SK-N-SH (cell line): ENCODE data around the gene TUBA4A. TPM values are rescaled to one million over a fixed set of nuclear protein-coding genes. Genes with fewer than 3 reads are reported as not detected.

Experiments
- CTCF ChIA-PET: fragments of 300-600, 350-600 bp; formaldehyde crosslinking; extraction: SDS; loops from one replicate; lab custom pipeline; 2021; lab: Yijun Ruan, JAX
- POLR2A ChIA-PET: fragments of 350-600 bp; sonication (Branson Sonifier 250); formaldehyde crosslinking; extraction: SDS; loops from one replicate; lab custom pipeline; 2020; ENCODE audit warnings: antibody characterized with exemption, inconsistent platforms; lab: Yijun Ruan, JAX
- DNase-seq: peaks from one replicate; pipeline ENCODE4 v3.0.0; 2012
- H2AFZ ChIP-seq: fragments of 200-600 bp; sonication (generic); 2 replicates; pipeline ENCODE4 v1.8.1; 2016; ENCODE audit warnings: antibody characterized with exemption, mild to moderate bottlenecking, low read depth
- H3F3A ChIP-seq: fragments of 200-600 bp; sonication (generic); replicated peaks from 2 replicates; pipeline ENCODE3; 2016; ENCODE audit warnings: antibody characterized with exemption, mild to moderate bottlenecking; ENCODE audit not compliant: insufficient read depth
- H3K27ac ChIP-seq, 2 experiments: fragments of 200-500 bp in 1 of 2; fragments of 200-600 bp in 1 of 2; sonication (Bioruptor generic) in 1 of 2; sonication (generic), shearing (Covaris generic) in 1 of 2; 2 replicates each; pipeline versions ENCODE4 v1.5.1 to v1.6.1; 2014 to 2016; ENCODE audit warnings: low read depth in 2 of 2, inconsistent platforms in 1 of 2, low read length in 1 of 2, mild to moderate bottlenecking in 1 of 2, mixed read lengths in 1 of 2
- H3K27me3 ChIP-seq: fragments of 200-600 bp; sonication (generic), shearing (Covaris generic); 2 replicates; pipeline ENCODE4 v1.6.1; 2016; ENCODE audit warnings: mixed run types; ENCODE audit not compliant: insufficient read depth
- H3K36me3 ChIP-seq, 2 experiments: fragments of 200-500 bp in 1 of 2; fragments of 200-600 bp in 1 of 2; sonication (Bioruptor generic) in 1 of 2; sonication (generic) in 1 of 2; replicated peaks in 1 of 2; 2 replicates each; pipeline versions ENCODE3 to v1.5.1; 2014 to 2016; ENCODE audit warnings: low read length in 1 of 2, mild to moderate bottlenecking in 1 of 2; ENCODE audit not compliant: insufficient read depth in 2 of 2, control insufficient read depth in 1 of 2
- H3K4me1 ChIP-seq, 2 experiments: fragments of 200-500 bp in 1 of 2; fragments of 200-600 bp in 1 of 2; sonication (Bioruptor generic) in 1 of 2; sonication (generic), shearing (Covaris generic) in 1 of 2; 2 replicates each; pipeline versions ENCODE4 v1.5.1 to v1.6.1; 2014 to 2016; ENCODE audit warnings: low read depth in 1 of 2, low read length in 1 of 2, mixed run types in 1 of 2; ENCODE audit not compliant: insufficient read depth in 2 of 2, control insufficient read depth in 1 of 2
- H3K4me2 ChIP-seq: fragments of 200-600 bp; sonication (generic), shearing (Covaris generic); 2 replicates; pipeline ENCODE4 v1.6.1; 2017; ENCODE audit warnings: mixed run types
- H3K4me3 ChIP-seq, 2 experiments: fragments of 200-500 bp in 1 of 2; fragments of 200-600 bp in 1 of 2; sonication (Bioruptor generic) in 1 of 2; sonication (generic), shearing (Covaris generic) in 1 of 2; 2 replicates each; pipeline versions ENCODE4 v1.5.1 to v1.8.1; 2014 to 2016; ENCODE audit warnings: low read depth in 2 of 2, inconsistent platforms in 1 of 2, low read length in 1 of 2, mild to moderate bottlenecking in 1 of 2, mixed read lengths in 1 of 2, moderate library complexity in 1 of 2
- H3K79me2 ChIP-seq: fragments of 200-600 bp; sonication (generic); 2 replicates; pipeline ENCODE4 v1.8.1; 2017; ENCODE audit warnings: mild to moderate bottlenecking; ENCODE audit not compliant: insufficient read depth
- H3K9ac ChIP-seq: fragments of 200-600 bp; sonication (generic); 2 replicates; pipeline ENCODE4 v1.6.1; 2017; ENCODE audit warnings: mixed run types
- H3K9me2 ChIP-seq: fragments of 200-600 bp; sonication (generic); 2 replicates; pipeline ENCODE4 v1.6.1; 2017; ENCODE audit warnings: mixed run types
- H3K9me3 ChIP-seq: fragments of 200-600 bp; sonication (generic); 2 replicates; pipeline ENCODE4 v1.6.1; 2017; ENCODE audit warnings: mixed run types, mild to moderate bottlenecking, moderate library complexity
- H4K20me1 ChIP-seq: fragments of 200-600 bp; sonication (generic); 2 replicates; pipeline ENCODE4 v1.6.1; 2017; ENCODE audit warnings: mild to moderate bottlenecking, mixed run types; ENCODE audit not compliant: insufficient read depth
- ELF1 ChIP-seq: IDR thresholded peaks from 2 replicates; pipeline ENCODE4 v1.4.0; 2012
- FOSL2 ChIP-seq: IDR thresholded peaks from 2 replicates; pipeline ENCODE4 v1.4.0; 2012; ENCODE audit warnings: low read depth, mild to moderate bottlenecking, moderate library complexity, borderline replicate concordance
- GABPA ChIP-seq: IDR thresholded peaks from 2 replicates; pipeline ENCODE4 v1.4.0; 2012; ENCODE audit warnings: low read depth, mild to moderate bottlenecking
- GATA2 ChIP-seq: sonication (generic); formaldehyde crosslinking; IDR thresholded peaks from 2 replicates; pipeline ENCODE4 v1.5.0; 2020; ENCODE audit warnings: mild to moderate bottlenecking, missing genetic modification reagents
- JUND ChIP-seq: IDR thresholded peaks from 2 replicates; pipeline ENCODE4 v1.4.0; 2012
- MEF2A ChIP-seq: IDR thresholded peaks from 2 replicates; pipeline ENCODE4 v1.4.0; 2012; ENCODE audit warnings: low read depth, borderline replicate concordance
- NRF1 ChIP-seq: IDR thresholded peaks from 2 replicates; pipeline ENCODE4 v1.6.1; 2012; ENCODE audit warnings: low read depth, mild to moderate bottlenecking, low read length
- PBX3 ChIP-seq: IDR thresholded peaks from 2 replicates; pipeline ENCODE4; 2012
- POLR2AphosphoS5 ChIP-seq: IDR thresholded peaks from 2 replicates; pipeline ENCODE4 v1.6.1; 2012; ENCODE audit warnings: low read depth, low read length
- RCOR1 ChIP-seq: fragments of 150-350 bp; IDR thresholded peaks from 2 replicates; pipeline ENCODE4 v1.6.1; 2017; ENCODE audit warnings: antibody characterized with exemption, low read length
- RFX5 ChIP-seq: IDR thresholded peaks from 2 replicates; pipeline ENCODE4 v1.6.1; 2012; ENCODE audit warnings: mild to moderate bottlenecking, improper control_type of control experiment, low read length
- TCF12 ChIP-seq: IDR thresholded peaks from 2 replicates; pipeline ENCODE4 v1.4.0; 2012
- ZBTB33 ChIP-seq: IDR thresholded peaks from 2 replicates; pipeline ENCODE4 v1.4.0; 2012; ENCODE audit warnings: low read depth, borderline replicate concordance
- WGBS: methylation state at CpG from one replicate; pipeline ENCODE4 v1.1.6; 2017; ENCODE audit warnings: low lambda C conversion rate; 5-methylcytosine and 5-hydroxymethylcytosine counted together
- polyA plus RNA-seq, 3 experiments: library from polyadenylated mRNA; depleted of rRNA; stranded (reverse); fragments of >200 nt; gene quantifications; 2 replicates each; pipeline ENCODE4 v1.2.3, GENCODE V29; 2012
- TF ChIP-seq, protein P1 (sequence below): fragments of 150-350 bp; IDR thresholded peaks from 2 replicates; pipeline ENCODE4 v1.6.1; 2017; ENCODE audit warnings: antibody characterized with exemption, low read length, low read depth, borderline replicate concordance

TUBA4A gene
- polyA plus RNA-seq, 1 of the 3 experiments (the other 2 are of a cell fraction) = 6.2 TPM

DNA sequence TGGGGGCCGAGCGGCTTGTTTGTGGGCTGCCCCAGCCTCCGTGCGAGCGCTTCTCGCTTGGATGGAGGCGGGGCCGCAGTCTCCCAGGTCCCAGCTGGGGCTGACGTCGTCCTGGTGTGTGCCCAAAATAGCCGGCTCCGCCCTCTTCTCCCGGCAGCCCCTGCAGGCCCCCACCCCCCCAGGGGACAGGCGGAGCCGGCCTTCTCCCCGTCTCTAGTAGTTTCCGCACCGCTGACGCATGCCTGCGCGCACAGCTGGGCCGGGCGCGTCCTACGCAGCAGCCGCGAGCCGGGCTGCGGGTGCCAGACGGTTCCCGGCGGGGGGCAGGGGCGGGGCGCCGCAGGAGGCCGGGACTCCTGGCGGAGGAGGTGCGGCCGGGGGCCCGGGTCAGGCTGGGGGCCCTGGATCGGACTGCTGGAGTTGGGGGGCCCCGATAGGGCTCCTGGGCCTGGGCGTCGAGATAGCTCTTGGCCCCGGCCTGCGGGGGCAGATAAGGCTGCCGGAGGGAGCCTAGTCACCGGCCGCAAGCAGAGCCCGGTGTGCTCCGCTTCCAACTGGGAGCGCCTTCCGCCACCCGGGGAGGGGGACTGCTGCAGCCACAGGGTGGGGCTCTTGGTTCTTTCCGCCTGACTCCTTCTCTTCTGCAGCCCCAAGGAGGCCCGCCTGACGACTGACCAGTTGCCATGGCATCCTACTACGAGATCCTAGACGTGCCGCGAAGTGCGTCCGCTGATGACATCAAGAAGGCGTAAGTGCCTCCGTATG, 25.6 kb upstream of the TUBA4A start, which contains the start of gene DNAJB2 (continued):
- TF ChIP-seq, protein P1, sequence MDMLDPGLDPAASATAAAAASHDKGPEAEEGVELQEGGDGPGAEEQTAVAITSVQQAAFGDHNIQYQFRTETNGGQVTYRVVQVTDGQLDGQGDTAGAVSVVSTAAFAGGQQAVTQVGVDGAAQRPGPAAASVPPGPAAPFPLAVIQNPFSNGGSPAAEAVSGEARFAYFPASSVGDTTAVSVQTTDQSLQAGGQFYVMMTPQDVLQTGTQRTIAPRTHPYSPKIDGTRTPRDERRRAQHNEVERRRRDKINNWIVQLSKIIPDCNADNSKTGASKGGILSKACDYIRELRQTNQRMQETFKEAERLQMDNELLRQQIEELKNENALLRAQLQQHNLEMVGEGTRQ = no peak
- TF ChIP-seq GABPA (0 out of 2 replicates have a peak, but pooled peaks have one; percentile 18), NRF1 (peak; percentile 75), MEF2A (peak; percentile 99), ELF1 (peak; percentile 57; the same call in 1 of the 2 replicates), ZBTB33 (no peak), RFX5 (no peak; the same call in 1 of the 2 replicates), POLR2AphosphoS5 (peak; percentile 73; the same call in 1 of the 2 replicates), JUND (0 out of 2 replicates have a peak, but pooled peaks have one; percentile 53), RCOR1 (no peak), GATA2 (no peak)

DNA sequence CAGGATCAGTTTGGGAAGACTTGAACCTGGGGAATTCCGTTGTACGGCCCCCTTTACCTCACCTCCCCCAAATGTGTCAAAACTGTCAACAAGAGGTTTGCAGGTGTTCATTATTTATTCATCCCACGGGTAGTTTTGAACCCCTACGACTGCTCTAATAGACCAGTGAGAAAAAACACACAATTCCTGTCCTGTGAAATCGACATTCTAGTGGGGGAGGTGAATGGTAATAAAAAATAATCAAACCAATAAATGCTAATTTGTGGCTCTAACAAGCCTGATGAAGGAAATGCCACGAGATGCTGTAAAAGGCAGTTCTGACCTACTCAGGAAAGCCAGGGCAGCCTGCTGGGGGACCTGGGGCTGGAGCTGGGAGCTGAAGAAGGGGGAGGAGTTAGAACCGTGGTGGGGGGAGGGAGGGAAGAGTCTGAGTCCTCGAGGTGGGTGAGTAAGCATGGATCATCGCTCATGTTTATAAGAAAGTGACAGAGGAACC, 25.0 kb upstream of the TUBA4A start:
- Histone ChIP-seq H3K27ac (peak overlapping the region; percentile 88 to 91), H3K27me3 (no peaks in the 10 kb centered on the region), H3K4me1 (peaks cover 24 to 27% of the 10 kb centered on the region in 2 experiments), H3K36me3 (peaks cover 14 to 27% of the 10 kb centered on the region in 2 experiments), H3K9me2 (no peaks in the 10 kb centered on the region), H2AFZ (peak overlapping the region; percentile 63; the same call in 1 of the 2 replicates), H3K9ac (peak overlapping the region; percentile 87), H3K4me3 (peak overlapping the region; percentile 44 to 69), H3K79me2 (peaks cover 9% of the 10 kb centered on the region; the same call in 1 of the 2 replicates), H3K9me3 (no peaks in the 10 kb centered on the region), H4K20me1 (no peaks in the 10 kb centered on the region), H3K4me2 (peak overlapping the region; percentile 95), H3F3A (peaks cover 18% of the 10 kb centered on the region)
- TF ChIP-seq PBX3 (peak; percentile 53; the same call in 1 of the 2 replicates), TCF12 (no peak), FOSL2 (peak; percentile 60)
- ChIA-PET POLR2A (interaction anchor here (0.7 to 1.7 kb wide), 8 partner anchors 9 to 110 kb away, joined by 3 to 6 read pairs (median 5); partner anchors contain the start of genes ABCB6 and CNPPD1), CTCF (interaction anchor here (0.8 to 15.4 kb wide), 26 partner anchors 8 to 365 kb away, joined by 3 to 312 read pairs (median 4); partner anchors contain the start of genes ABCB6, ANKZF1, GLB1L and STK16)
- no peak for DNase-seq
- 35% methylated on average over 9 of the region's 9 CpGs for WGBS
